ENCODE data around the gene IRGC. TPM values are rescaled to one million over a fixed set of nuclear protein-coding genes. Genes with fewer than 3 reads are reported as not detected.
"Not testable (repeated sequence)": the region's sequence is repeated elsewhere in the genome, so short reads cannot be mapped to it uniquely, and the experiment has no call there.

IRGC gene, protein sequence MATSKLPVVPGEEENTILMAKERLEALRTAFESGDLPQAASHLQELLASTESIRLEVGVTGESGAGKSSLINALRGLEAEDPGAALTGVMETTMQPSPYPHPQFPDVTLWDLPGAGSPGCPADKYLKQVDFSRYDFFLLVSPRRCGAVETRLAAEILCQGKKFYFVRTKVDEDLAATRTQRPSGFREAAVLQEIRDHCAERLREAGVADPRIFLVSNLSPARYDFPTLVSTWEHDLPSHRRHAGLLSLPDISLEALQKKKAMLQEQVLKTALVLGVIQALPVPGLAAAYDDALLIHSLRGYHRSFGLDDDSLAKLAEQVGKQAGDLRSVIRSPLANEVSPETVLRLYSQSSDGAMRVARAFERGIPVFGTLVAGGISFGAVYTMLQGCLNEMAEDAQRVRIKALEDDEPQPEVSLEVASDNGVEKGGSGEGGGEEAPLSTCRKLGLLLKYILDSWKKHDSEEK
- not detected for polyA plus RNA-seq (2013, experiment 1 of 2; ENCODE audit: insufficient read length)
- not detected for polyA plus RNA-seq (2013, experiment 2 of 2; ENCODE audit: insufficient read length)

DNA sequence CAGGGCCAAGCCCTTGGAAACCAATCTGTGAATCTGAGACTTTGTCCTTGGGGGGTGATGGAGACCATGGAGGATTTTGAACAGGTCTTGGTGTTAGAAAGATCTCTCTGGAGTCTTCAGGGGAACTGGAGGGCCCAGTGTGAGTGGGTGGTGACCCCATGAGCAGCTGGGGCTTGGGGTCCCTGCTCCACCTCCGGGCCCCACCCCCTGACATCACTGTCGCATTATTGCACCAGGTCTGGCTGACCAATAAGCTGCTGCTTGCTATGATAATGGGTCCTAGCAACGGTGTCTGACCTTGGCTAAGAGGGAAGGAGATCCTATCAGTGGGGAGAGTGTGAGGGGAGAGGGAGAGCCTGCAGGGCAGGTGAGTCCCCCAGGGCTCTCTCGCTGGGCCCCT lies at the start of gene IRGC:
IRGC (plus strand) TSS at position 301 of the 400 bp plus-strand sequence. CDS start 2,483 bp downstream, outside the sequence.
- DNase-seq, result no peak

DNA sequence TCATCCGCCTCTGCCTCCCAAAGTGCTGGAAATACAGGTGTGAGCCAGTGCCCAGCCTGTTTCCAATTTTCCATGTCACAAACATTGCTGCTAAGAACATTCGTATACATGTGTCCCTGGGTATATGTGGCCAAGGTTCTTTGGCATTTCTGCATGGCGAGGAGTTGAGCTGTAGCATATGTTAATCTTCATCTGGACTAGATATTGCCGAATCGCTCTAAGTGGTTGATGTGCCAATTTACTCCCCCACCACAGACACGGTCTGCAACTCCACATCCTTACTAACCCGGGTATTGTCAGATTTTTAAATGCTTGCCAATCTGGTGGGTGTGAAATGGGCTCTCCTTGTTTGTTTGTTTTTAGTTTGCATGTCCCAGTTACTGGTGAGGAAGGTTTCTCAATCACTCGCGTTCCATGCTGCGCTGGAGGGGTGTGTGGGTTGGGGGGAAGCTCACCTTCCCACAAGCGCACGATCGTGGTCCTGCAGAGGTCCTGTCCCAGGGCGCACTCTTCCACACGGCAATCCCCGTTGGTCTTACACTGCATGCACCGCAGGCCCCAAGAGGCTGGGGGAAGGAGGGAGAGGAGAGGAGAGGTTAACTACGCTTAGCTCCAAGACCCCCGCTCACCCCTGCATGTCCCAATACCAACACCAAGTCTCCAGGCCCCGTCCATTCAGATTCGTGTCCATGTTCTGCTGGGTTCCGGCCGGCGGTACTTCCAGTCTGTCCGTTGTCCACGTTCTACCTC lies 48.6 kb upstream of the IRGC start:
- DNase-seq, result no peak

DNA sequence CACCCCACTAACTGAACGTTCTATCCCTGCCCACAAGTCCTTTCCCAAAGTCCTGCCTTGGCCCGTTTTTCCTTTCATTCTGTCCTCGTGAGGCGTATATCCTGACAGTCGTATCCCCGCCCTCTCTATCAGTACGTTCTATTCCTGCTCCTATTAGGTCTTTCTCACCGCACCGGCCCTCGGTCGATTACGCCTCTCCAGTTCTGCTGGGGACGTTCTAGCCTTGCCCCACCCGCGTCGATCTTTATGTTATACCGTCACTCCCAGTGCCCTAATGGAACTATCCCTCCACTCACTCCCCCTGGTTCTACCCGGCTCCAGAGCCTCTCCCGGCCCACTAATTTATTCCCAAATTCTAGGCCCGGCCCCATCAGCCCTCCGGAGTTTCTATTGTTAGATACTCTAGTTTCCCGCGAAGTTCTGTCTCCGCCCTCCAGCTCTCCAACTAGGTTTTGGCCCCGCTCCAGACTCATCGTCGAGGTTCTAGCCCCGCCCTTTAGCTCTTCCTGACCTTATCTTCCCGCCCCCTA lies 47.9 kb upstream of the IRGC start:
- DNase-seq, result no peak

DNA sequence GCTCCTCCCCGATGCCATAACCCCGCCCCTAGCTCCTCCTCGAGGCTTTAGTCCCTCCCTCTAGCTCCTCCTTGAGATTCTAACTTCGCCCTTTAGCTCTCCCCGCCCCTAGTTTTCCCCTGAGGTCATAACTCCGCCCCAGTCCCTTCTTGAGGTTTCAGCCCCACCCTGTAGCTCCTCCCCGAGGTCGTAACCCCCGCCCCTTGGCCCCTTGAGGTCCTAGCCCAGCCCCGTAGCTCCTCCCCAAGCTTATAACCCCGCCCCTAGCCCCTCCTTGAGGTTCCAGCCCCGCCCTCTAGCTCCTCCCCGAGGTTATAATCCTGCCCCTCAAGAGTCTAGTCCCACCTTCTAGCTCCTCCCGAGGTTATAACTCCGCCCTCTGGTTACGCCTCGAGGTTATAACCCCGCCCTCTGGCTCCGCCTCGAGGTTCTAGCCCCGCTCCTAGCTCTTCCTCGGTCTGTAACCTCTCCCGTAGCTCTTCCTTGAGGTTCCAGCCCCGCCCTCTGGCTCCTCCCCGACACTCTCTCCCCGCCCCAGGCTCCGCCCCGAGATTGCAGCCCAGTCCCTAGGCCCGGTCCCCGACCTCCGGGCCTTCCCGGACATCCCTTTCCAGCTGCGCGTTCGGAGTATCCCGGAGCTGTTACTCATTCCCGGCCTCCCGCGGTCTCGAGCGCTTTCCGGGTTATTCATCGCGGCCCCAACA lies 47.3 kb upstream of the IRGC start:
- peak; percentile 100 for DNase-seq

DNA sequence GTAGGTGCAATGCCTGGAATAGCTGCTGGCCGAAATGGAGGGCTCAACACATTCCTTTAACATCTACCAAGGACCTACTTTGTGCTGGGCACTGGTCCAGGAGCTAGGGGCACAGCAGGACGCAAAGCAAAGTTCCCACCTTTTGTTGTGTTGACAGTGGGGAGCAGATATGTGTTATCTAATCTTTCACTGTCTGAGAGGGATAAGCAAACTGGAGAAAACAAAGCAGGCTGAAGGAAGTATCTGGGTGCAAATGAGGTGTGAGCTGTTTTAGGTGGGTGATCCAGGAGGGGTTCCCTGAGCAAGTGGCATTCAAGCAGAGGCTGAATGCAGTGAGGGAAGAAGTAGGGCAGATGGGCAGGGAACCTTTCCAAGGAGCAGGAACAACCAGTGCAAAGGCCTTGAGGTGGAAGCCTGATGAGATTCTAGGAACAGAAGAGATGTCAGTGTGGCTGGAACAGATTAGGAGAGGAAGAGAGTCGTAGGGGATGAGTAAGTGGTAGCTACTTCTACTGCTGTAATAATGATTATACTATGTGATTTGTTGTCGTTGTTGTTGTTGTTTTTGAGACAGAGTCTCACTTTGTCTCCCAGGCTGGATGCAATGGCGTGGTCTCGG lies 43.7 kb upstream of the IRGC start:
- no peak for DNase-seq

DNA sequence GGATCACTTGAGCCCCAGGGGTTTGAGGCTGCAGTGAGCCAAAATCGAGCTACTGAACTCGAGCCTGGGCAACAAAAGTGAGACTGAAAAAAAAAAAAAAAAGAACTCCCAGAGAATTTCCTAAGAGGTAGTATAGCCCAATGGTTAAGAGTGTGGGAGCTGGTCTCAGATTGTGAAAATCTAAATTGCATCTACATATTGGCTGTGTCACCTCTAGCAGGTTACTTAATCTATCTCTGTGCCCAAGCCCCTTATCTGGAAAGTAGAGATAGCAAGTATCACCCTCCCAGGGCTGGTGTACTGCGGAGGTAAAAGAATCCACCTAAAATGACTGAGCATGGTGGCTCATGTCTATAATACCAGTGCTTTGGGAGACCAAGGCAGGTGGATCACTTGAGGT lies 42.2 kb upstream of the IRGC start:
- no peak for DNase-seq

DNA sequence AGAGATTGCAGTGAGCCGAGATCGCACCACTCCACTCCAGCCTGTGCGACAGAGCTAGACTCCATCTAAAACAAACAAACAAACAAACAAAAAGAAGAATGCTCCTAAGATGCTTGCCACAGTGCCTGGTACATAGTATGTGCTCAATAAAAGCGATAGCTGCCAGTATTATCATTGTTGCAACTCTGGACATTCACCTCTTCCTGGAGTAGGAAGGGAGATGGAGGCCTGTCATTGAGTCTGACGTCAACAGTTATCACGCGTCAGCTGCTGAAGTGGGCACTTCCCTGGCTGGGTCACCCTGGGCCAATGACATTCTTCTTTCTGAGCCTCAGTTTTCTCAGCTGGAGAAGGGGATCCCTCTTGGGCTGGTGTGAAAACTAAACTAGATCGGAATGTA lies 41.7 kb upstream of the IRGC start:
- no peak for DNase-seq

DNA sequence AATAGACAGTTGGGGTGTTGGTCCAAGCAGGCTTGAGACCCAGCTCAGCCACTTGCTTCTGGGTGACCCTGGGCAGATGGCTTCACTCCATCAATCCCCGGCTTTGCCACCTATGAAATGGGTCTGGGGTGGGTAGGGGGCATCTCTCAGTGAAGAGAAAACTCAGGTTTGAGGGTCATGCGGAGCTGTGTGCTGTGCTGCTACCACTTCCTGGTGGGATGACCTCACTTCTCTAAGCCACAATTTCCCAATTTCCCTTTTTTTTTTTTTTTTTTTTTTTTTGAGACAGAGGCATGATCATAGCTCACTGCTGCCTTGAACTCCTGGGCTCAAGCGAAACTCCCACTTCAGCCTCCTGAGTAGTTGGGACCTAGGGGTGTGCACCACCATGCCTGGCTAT lies 41.3 kb upstream of the IRGC start:
- DNase-seq, result no peak

DNA sequence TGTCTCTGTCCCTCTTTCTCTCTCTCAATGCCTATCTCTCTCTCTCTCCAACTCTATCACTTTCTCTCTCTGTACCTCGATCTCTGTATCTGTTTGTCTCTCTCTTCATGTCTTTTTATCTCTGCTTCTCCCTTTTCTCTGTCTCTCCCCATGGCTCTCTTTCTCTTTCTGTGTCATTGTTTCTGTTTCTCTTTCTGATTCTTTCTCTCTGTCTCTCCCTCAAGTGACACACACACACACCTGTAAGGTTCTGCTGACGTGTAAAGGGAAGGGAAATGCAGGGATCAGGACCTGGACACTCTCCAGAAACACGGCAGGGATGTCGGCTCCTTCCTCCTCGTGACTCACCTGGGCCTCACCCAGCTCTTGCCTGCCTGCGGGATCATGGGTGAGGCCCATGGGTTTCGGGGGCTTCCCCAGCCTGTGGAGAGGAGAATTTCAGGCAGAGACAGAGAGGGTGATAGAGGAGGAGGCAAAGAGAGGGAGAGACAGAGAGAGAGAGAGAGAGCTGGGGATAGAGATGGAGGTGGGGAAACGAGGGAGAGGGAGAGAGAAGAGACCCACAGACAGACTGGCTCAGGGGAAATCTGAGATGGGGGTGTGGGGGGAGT lies 40.5 kb upstream of the IRGC start:
- peak; percentile 18 for DNase-seq

DNA sequence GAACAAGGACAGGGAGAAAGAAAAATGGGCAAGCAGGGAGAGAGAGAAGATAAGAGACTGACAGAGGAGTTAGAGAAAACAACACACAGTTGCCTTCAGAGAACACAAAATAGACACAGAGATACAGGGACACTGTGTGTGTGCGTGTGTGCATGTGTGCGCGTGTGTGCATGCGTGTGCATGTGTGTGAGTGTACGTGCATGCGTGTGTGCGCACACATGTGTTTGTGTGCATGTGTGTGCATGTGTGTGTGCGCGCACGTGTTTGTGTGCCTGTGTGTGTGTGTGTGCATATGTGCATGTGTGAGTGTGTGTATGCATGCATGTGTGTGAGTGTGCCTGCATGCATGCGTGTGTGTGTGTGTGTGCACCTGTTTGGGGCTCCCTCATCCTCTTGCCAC lies 40.0 kb upstream of the IRGC start:
- no peak for DNase-seq

DNA sequence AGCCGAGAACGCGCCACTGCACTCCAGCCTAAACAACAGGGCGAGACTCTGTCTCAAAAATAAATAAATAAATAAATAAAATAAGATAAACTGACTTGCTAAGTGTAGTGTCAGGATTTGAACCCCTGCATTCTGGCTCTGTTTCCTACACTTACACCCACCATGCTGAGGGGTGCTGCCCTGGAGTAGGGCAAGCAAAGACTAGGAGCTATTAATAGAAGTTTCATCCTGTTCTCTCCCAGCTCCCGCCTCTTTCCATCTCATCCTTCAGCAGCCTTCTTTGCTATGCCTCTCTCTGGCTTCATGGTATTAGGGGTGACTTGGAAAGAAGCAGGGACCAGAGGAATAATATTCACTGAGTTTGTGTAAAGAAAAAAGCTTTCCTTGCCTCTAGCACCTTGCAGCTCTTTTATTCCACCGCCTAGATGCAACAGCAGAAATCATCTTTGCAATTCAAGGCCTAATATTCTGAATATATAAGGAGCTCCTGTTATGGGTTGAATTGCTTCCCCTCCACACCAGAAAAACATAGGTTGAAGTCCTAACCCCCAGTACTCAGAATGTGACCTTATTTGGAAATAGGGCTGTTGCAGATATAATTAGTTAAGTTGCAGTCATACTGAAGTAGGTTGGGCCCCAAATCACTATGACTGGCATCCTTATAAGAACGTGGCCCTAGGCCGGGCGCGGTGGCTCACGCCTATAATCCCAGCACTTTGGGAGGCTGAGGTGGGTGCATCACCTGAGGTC lies 37.2 kb upstream of the IRGC start:
- DNase-seq, result peak; percentile 51

DNA sequence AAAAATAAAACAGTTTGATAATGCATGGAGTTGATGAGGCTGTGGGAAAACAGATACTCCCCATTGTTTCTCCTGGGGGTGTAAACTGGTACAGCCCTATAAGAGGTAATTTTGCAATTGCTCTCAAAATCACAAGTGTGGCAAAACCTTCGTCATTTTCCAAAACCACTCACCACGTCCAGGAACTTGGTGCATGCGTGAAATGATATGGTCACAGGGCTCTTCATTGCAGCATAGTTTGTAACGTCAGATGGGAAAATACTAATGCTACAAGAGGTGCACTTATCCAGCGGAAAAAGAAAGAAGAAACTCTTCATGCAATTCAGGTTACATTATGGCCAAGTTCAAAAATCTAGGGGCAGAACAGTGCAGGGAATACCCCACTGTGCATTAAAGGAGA lies 34.1 kb upstream of the IRGC start:
- no peak for DNase-seq

DNA sequence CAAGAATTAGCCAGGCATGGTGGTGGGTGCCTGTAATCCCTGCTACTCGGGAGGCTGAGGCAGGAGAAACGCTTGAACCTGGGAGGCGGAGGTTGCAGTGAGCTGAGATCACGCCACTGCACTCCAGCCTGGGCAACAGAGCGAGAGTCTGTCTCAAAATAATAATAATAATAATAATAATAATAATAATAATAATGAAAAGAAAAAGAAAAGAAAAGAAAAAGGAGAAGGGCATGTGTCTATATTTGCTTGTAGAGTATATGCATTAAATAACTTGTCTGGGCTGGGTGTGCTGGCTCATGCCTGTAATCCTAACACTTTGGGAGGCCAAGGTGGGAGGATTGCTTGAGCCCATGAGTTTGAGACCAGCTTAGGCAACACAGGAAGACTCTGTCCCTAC lies 33.6 kb upstream of the IRGC start:
- DNase-seq, result not testable (repeated sequence)

DNA sequence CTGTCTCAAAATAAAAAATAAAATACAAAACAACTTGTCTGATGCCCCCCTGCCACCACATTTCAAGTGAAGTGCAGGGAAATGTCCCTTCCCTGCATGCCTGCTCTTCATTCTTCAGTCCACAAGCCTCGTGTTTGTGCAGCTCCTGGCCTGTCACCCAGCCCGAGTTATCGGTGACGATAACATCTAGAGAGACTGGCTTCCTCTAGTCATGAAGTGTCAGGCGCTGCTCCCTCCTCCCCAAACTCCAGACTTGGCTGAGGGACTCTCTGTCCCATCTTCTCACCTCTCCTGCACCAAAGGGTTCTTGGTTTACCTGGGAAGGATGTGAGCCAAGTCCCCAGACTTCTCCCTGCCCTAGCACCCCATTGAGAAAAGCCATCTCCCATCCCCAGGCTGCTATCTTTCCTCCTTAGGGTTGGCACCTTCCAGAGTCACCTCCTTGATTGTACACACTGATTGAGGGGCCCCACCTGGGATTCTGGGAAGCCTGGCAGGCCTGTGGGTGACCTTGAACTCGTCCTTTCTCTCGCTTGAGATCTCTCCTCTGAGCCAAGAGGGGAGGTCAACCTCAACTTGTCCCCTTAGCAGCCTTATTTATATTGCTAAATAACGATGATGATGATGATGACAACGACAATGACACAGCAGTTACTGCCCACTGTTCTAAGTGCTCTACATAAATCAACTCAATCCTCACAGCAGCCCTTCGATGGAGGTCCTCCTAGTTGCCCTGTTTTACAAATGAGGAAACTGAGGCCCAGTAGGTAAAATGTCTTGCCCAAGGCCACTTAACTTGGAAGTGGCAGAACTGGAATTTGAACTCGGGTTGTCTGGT lies 32.8 kb upstream of the IRGC start:
- DNase-seq, result no peak

DNA sequence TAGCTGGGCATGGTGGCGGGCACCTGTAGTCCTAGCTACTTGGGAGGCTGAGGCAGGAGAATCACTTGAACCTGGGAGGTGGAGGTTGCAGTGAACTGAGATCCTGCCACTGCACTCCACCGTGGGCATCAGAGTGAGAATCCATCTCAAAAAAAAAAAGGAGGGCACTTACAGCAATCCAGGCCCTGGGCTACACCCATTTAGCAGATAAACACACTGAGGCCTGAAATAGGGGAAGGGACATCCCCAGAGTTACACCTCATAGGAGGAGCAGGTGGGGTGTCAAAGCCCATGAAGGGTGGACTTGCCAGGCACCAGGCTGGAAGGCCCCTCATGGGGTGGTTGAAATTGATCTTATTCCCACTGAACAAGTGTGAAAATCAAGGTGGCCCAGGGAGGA lies 32.0 kb upstream of the IRGC start:
- DNase-seq, result no peak

DNA sequence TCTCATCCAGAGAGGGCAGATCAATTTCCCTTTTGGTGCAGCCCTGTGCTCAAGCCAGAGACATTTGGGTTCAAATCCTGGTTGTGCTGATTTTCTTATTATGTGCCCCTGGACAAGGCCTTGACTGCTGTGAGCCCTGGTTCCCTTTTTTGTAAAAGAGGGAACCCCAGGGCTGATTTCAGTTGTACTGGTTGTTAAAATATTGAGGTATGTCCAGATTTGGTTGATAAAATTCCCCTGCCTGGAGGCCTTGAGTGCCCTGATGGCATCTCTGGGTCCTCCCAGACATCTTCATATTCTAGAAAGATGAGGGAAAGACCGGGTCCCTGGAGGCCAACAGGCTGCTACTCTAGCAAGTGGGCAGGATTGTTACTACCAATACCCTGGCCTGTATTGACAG lies 31.6 kb upstream of the IRGC start:
- no peak for DNase-seq

DNA sequence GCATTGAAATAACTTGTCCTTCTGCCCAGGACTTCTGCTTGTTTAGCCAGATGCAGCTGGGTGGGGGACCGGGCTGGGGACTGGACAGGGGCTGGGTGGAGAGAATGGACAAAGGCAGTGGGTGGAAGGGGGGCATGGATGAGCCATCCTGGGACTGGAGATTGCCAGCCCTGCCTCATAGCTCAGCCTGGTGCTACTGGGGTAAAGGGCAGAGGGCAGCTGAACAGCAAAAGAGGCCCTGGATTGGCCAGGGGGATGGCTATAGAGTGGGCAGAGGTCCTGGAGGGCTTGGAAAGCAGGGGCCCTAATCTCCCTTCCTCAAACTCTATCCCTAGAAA lies 28.2 kb upstream of the IRGC start:
- no peak for DNase-seq

DNA sequence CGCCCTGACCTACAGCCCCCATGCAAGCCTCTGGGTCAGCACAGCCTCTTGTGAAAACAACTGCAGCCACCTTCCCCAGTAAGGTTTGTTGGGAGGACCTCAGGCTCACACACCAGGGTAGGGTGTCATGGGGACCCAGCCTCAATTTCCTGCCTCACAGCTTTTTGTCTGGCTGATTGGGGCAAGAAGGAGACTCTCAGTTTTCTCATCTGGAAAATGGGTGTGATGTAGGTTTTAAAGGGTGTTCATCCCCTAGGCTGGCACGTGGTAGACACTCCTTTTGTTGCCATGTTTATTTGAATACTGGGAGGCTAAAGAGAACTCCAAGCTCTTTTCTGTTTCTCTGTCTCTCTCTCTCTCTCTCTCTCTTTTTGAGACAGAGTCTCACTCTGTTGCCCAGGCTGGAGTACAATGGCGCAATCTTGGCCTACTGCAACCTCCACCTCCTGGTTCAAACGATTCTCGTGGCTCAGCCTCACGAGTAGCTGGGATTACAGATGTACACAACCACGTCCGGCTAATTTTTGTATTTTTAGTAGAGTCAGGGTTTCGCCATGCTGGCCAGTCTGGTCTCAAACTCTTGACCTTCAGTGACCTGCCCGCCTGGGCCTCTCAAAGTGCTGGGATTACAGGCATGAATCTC lies 27.7 kb upstream of the IRGC start:
- DNase-seq, result no peak

DNA sequence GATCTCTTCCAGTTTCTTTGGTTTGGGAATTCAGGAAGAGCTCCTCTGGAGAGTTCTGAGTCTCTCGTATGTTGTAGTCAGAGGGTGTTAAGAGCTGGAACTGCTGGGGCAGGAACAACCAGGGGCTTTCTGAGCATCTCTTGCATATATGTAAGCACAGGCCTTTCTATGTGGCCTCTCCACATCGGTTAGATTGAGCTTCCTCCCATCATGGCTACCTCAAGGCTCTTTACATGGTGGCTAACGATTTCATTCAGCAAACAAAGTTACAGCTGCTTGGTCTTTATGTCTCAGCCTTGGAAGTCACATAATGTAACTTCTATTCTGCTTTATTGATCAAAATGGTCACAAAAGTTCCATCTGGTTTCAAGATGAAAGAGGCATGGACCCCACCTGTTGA lies 25.4 kb upstream of the IRGC start:
- DNase-seq, result no peak

DNA sequence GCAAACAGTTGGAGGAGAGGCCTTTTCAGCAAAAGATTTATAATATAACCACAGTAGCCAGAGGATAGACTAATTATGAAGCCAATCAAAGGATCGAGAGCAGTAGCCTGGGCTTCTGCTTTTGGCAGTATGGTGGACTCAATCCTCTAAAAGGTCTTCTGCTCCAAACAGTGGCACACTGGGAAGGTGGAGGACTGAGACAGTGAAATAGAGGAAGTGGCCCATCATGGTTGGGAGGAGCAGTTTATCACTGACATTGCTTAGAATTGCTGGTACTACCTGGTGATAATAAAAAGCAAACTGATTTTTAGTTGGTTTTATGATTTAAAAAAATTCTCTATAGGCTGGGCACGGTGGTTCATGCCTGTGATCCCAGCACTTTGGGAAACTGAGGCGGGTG lies 25.0 kb upstream of the IRGC start:
- DNase-seq, result no peak
